H1 (cell line): ENCODE data around the gene PPP2R2C. TPM values are rescaled to one million over a fixed set of nuclear protein-coding genes. Genes with fewer than 3 reads are reported as not detected.

Source experiments
- CTCF ChIA-PET: fragments of 300-600 bp; sonication (Branson Sonifier 250); formaldehyde crosslinking; loops from one replicate; lab custom pipeline; 2021; ENCODE audit not compliant: partially characterized antibody; lab: Charles Lee
- POLR2A ChIA-PET: fragments of 300-600 bp; sonication (Branson Sonifier 250); formaldehyde crosslinking; loops from one replicate; lab custom pipeline; 2021; ENCODE audit warnings: inconsistent platforms; ENCODE audit not compliant: partially characterized antibody; lab: Charles Lee
- DNase-seq, 2 experiments: peaks; one replicate each; pipeline versions ENCODE4 v3.0.0 to v3.0.0-alpha.2; 2010 to 2022; ENCODE audit warnings: low spot score in 2 of 2, low read depth in 1 of 2, mixed read lengths in 1 of 2
- FAIRE-seq: peaks from 2 replicates; lab custom pipeline; 2011; peaks lifted over from hg19 to GRCh38; lab: Jason Lieb, UNC
- H2AFZ ChIP-seq: 2 replicates; pipeline ENCODE4 v1.8.1; 2012; ENCODE audit warnings: low read length, inconsistent platforms
- H2AK5ac ChIP-seq: 2 replicates; pipeline ENCODE4 v1.6.1; 2013; ENCODE audit warnings: low read depth, low read length
- H2BK120ac ChIP-seq: replicated peaks from 2 replicates; pipeline ENCODE3; 2013; ENCODE audit warnings: low read depth, low read length, inconsistent platforms
- H2BK12ac ChIP-seq: 2 replicates; pipeline ENCODE4 v1.6.1; 2013; ENCODE audit warnings: low read depth, low read length
- H2BK15ac ChIP-seq: 2 replicates; pipeline ENCODE4 v1.6.1; 2013; ENCODE audit warnings: low read length
- H2BK20ac ChIP-seq: 2 replicates; pipeline ENCODE4 v1.6.1; 2013; ENCODE audit warnings: low read length
- H2BK5ac ChIP-seq: 2 replicates; pipeline ENCODE4 v1.6.1; 2013; ENCODE audit warnings: low read depth, low read length
- H3K14ac ChIP-seq: 2 replicates; pipeline ENCODE4 v1.6.1; 2013; ENCODE audit warnings: inconsistent platforms; ENCODE audit not compliant: insufficient read length
- H3K18ac ChIP-seq: 2 replicates; pipeline ENCODE4 v1.6.1; 2013; ENCODE audit warnings: low read length; ENCODE audit errors: extremely low read depth
- H3K23ac ChIP-seq: 2 replicates; pipeline ENCODE4 v1.6.1; 2013; ENCODE audit warnings: inconsistent platforms; ENCODE audit not compliant: insufficient read length
- H3K23me2 ChIP-seq: 2 replicates; pipeline ENCODE4 v1.6.1; 2013; ENCODE audit warnings: low read depth, low read length
- H3K27ac ChIP-seq: 2 replicates; pipeline ENCODE4 v1.6.1; 2011; ENCODE audit warnings: low read depth, low read length, inconsistent platforms
- H3K27me3 ChIP-seq, 4 experiments: replicated peaks in 1 of 4; 1 replicate in 1 of 4; 2 replicates in 3 of 4; pipeline versions ENCODE4 v1.6.1 to v1.8.1; 2011 to 2013; ENCODE audit warnings: low read length in 3 of 4, mild to moderate bottlenecking in 3 of 4, inconsistent platforms in 2 of 4, mixed read lengths in 2 of 4, moderate library complexity in 1 of 4; ENCODE audit not compliant: control insufficient read depth in 3 of 4, insufficient read depth in 3 of 4; ENCODE audit errors: extremely low read depth in 1 of 4
- H3K36me3 ChIP-seq, 4 experiments: 2 replicates each; pipeline versions ENCODE4 v1.6.1 to v1.8.1; 2011 to 2013; ENCODE audit warnings: mild to moderate bottlenecking in 4 of 4, low read length in 3 of 4, moderate library complexity in 2 of 4, control low read depth in 1 of 4, inconsistent platforms in 1 of 4; ENCODE audit not compliant: insufficient read depth in 4 of 4, control insufficient read depth in 2 of 4
- H3K4ac ChIP-seq: replicated peaks from 2 replicates; pipeline ENCODE3; 2013; ENCODE audit warnings: low read length, low read depth, mixed read lengths, inconsistent platforms; ENCODE audit not compliant: insufficient read length
- H3K4me1 ChIP-seq, 4 experiments: replicated peaks in 1 of 4; 1 replicate in 1 of 4; 2 replicates in 3 of 4; pipeline versions ENCODE4 v1.6.1 to v1.8.1; 2011 to 2013; ENCODE audit warnings: low read length in 3 of 4, inconsistent platforms in 2 of 4, mixed read lengths in 1 of 4; ENCODE audit not compliant: insufficient read depth in 4 of 4, control insufficient read depth in 3 of 4
- H3K4me2 ChIP-seq, 2 experiments: 2 replicates each; pipeline versions ENCODE4 v1.6.1 to v1.8.1; 2011 to 2013; ENCODE audit warnings: low read depth in 2 of 2, low read length in 2 of 2, control low read depth in 1 of 2, inconsistent platforms in 1 of 2, mild to moderate bottlenecking in 1 of 2; ENCODE audit not compliant: insufficient read depth in 1 of 2
- H3K4me3 ChIP-seq, 4 experiments: fragments of 200-600, 300-600 bp in 1 of 4; sonication (generic), shearing (Covaris generic), sonication (Bioruptor Twin) in 1 of 4; 2 replicates each; pipeline versions ENCODE4 v1.5.1 to v1.8.1; 2011 to 2016; ENCODE audit warnings: low read length in 4 of 4, low read depth in 3 of 4, control low read depth in 2 of 4, inconsistent platforms in 2 of 4, mild to moderate bottlenecking in 2 of 4, mixed read lengths in 1 of 4, moderate library complexity in 1 of 4; ENCODE audit not compliant: insufficient read depth in 2 of 4; ENCODE audit errors: extremely low read depth in 1 of 4
- H3K56ac ChIP-seq: replicated peaks from 2 replicates; pipeline ENCODE3; 2013; ENCODE audit warnings: low read depth, mild to moderate bottlenecking, mixed read lengths, low read length, inconsistent platforms; ENCODE audit not compliant: insufficient read length
- H3K79me1 ChIP-seq: 2 replicates; pipeline ENCODE4 v1.6.1; 2013; ENCODE audit warnings: low read depth, low read length, control low read depth
- H3K79me2 ChIP-seq, 2 experiments: 2 replicates each; pipeline versions ENCODE4 v1.6.1 to v1.8.1; 2012 to 2013; ENCODE audit warnings: low read length in 2 of 2, mild to moderate bottlenecking in 2 of 2, inconsistent platforms in 1 of 2; ENCODE audit not compliant: insufficient read depth in 2 of 2, control insufficient read depth in 1 of 2
- H3K9ac ChIP-seq, 4 experiments: replicated peaks in 1 of 4; 1 replicate in 1 of 4; 2 replicates in 3 of 4; pipeline versions ENCODE4 v1.6.1 to v1.8.1; 2011 to 2013; ENCODE audit warnings: low read depth in 3 of 4, low read length in 3 of 4, control low read depth in 2 of 4, mild to moderate bottlenecking in 2 of 4, moderate library complexity in 2 of 4, inconsistent platforms in 1 of 4; ENCODE audit errors: extremely low read depth in 1 of 4
- H3K9me3 ChIP-seq, 2 experiments: 2 replicates each; pipeline versions ENCODE4 v1.6.1 to v1.8.1; 2012 to 2013; ENCODE audit warnings: mild to moderate bottlenecking in 2 of 2, moderate library complexity in 2 of 2, control low read depth in 1 of 2, inconsistent platforms in 1 of 2, low read depth in 1 of 2, low read length in 1 of 2, mixed read lengths in 1 of 2; ENCODE audit not compliant: insufficient read depth in 2 of 2
- H4K20me1 ChIP-seq, 2 experiments: replicated peaks in 1 of 2; 2 replicates each; pipeline versions ENCODE3 to v1.8.1; 2011 to 2013; ENCODE audit warnings: inconsistent platforms in 2 of 2, low read length in 2 of 2, mild to moderate bottlenecking in 1 of 2; ENCODE audit not compliant: insufficient read depth in 2 of 2, control insufficient read depth in 1 of 2
- H4K5ac ChIP-seq: 2 replicates; pipeline ENCODE4 v1.6.1; 2013; ENCODE audit warnings: low read length, low read depth, mixed read lengths, inconsistent platforms; ENCODE audit not compliant: insufficient read length
- H4K8ac ChIP-seq: 2 replicates; pipeline ENCODE4 v1.8.0; 2013; ENCODE audit warnings: mild to moderate bottlenecking, moderate library complexity, low read length, inconsistent platforms; ENCODE audit not compliant: insufficient read depth; ENCODE audit errors: extremely low read depth
- H4K91ac ChIP-seq: replicated peaks from 2 replicates; pipeline ENCODE3; 2013; ENCODE audit warnings: low read length, mixed read lengths, inconsistent platforms; ENCODE audit not compliant: insufficient read length
- JUND ChIP-seq: IDR thresholded peaks from 2 replicates; pipeline ENCODE4 v1.6.1; 2011; ENCODE audit warnings: mild to moderate bottlenecking, improper control_type of control experiment, low read length
- WGBS, 2 experiments: shearing (Covaris generic) in 1 of 2; methylation state at CpG; one replicate each; pipeline versions ENCODE4 v1.1.6 to v1.1.7; 2013 to 2015; ENCODE audit warnings: low lambda C conversion rate in 2 of 2, mixed read lengths in 2 of 2, inconsistent platforms in 1 of 2, low coverage in 1 of 2, missing lambda C conversion rate in 1 of 2; ENCODE audit not compliant: insufficient replicate concordance in 2 of 2, insufficient coverage in 1 of 2, insufficient read length in 1 of 2; ENCODE audit errors: extremely low coverage in 1 of 2, missing lambda C conversion rate in 1 of 2; 5-methylcytosine and 5-hydroxymethylcytosine counted together
- polyA plus RNA-seq, 7 experiments: library from polyadenylated mRNA; depleted of rRNA in 3 of 7; stranded (reverse) in 5 of 7; unstranded in 2 of 7; fragments of >200 nt in 5 of 7; fragments of 200-250 nt in 2 of 7; gene quantifications; 1 replicate in 5 of 7; 2 replicates in 1 of 7; 4 replicates in 1 of 7; pipeline versions ENCODE4 v1.2.1 to v1.2.3, GENCODE V29; 2011 to 2013; ENCODE audit warnings: missing spikeins in 2 of 7, mixed read lengths in 2 of 7
- total RNA-seq: library from RNA; stranded (reverse); fragmentation: NEBNext Ultra II Directional; extraction: Animal tissue kit (Norgen Biotek cat#: 25700); gene quantifications from 2 replicates; pipeline ENCODE4 v1.2.1, GENCODE V29; 2021

PPP2R2C gene
- total and polyA plus RNA-seq, 2 of the 8 experiments (the other 6 are each of a cell fraction or from before 2014, with no cell fraction given), result 6.4 TPM

DNA sequence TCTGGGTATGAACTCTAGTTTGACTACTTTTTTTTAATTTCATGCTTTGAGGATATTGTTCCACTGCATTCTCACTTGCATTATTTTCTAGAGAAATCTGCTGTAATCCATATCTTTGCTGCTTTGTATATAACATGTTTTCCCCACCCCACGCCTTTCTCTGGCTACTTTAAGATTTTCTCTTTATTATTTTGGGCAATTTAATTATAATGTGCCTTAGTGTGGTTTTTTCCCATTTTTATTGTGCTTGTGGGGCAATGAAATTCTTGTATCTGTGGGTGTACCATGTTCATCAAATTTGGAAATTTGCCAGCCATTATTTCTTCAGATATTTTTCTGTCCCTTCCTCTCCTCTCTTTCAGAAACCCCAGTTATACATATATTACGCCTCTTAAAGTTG lies 15.1 kb upstream of the PPP2R2C start:
- no peak overlapping the region for H4K91ac ChIP-seq
- no peak overlapping the region for H3K27ac ChIP-seq
- no peak overlapping the region for H3K18ac ChIP-seq
- H3K23me2 ChIP-seq, result no peaks in the 10 kb centered on the region
- H2BK12ac ChIP-seq, result no peak overlapping the region
- H3K9ac ChIP-seq, result no peak overlapping the region
- no peak overlapping the region for H3K56ac ChIP-seq
- no peak for DNase-seq
- no peaks in the 10 kb centered on the region for H4K20me1 ChIP-seq
- H2BK15ac ChIP-seq, result no peak overlapping the region
- WGBS, 2 experiments, result 82% methylated on average over 2 of the region's 2 CpGs; no CpG with 5 or more reads in 1 of the 2 experiments
- H4K8ac ChIP-seq, result no peak overlapping the region
- no peak for FAIRE-seq
- no peak overlapping the region for H2AFZ ChIP-seq
- no peak overlapping the region for H3K23ac ChIP-seq
- no peaks in the 10 kb centered on the region for H3K79me1 ChIP-seq
- no peaks in the 10 kb centered on the region for H3K36me3 ChIP-seq
- no peaks in the 10 kb centered on the region; a peak in 2 of 7 replicates for H3K27me3 ChIP-seq
- POLR2A ChIA-PET, result no interaction called here
- H3K4ac ChIP-seq, result no peak overlapping the region
- H2BK5ac ChIP-seq, result no peak overlapping the region
- H2BK20ac ChIP-seq, result no peak overlapping the region
- no peak overlapping the region for H4K5ac ChIP-seq
- H2BK120ac ChIP-seq, result no peak overlapping the region
- no peak overlapping the region for H3K4me3 ChIP-seq
- TF ChIP-seq JUND, result no peak
- TF ChIP-seq, all 59 proteins: peak for 0
- no peaks in the 10 kb centered on the region for H3K4me1 ChIP-seq
- no peaks in the 10 kb centered on the region for H3K9me3 ChIP-seq
- no peaks in the 10 kb centered on the region for H3K79me2 ChIP-seq
- no peak overlapping the region for H3K14ac ChIP-seq
- no peak overlapping the region for H2AK5ac ChIP-seq
- CTCF ChIA-PET, result interaction anchor here (1.1 kb wide), 1 partner anchor 13 kb away, joined by 3 read pairs; no protein-coding TSS in a partner anchor
- H3K4me2 ChIP-seq, result no peak overlapping the region
